Astrocyte of the hippocampus (primary cell): ENCODE measurements around the gene CLIP1.
"Not testable (repeated sequence)": the region's sequence is repeated elsewhere in the genome, so short reads cannot be mapped to it uniquely, and the experiment has no call there.

Experiments
- DNase-seq: peaks from one replicate; pipeline ENCODE4 v3.0.0; 2011; ENCODE audit warnings: low read depth, low spot score

The CLIP1 gene

GRCh38 chr12:122435186-122435585 is 12.7 kb upstream of the CLIP1 start:
- no peak for DNase-seq

- not testable (repeated sequence) for DNase-seq
These were observed 6.6 kb upstream of the CLIP1 start for GRCh38 chr12:122429043-122429442.

- DNase-seq: no peak
These were observed 4.9 kb upstream of the CLIP1 start for GRCh38 chr12:122427403-122427802.

GRCh38 chr12:122423258-122424165 is 1.0 kb upstream of the CLIP1 start:
- DNase-seq: peak; percentile 63

- DNase-seq: peak; percentile 76
These were observed 325 bp upstream of the CLIP1 start for GRCh38 chr12:122422730-122423257.

GRCh38 chr12:122421187-122421820 is 1.2 kb downstream of the CLIP1 start:
- peak; percentile 73 for DNase-seq

- DNase-seq: no peak
These were observed 1.9 kb downstream of the CLIP1 start for GRCh38 chr12:122420471-122421162.

- DNase-seq: not testable (repeated sequence)
These were observed 3.4 kb downstream of the CLIP1 start for GRCh38 chr12:122419094-122419493.

- not testable (repeated sequence) for DNase-seq
These were observed 6.8 kb downstream of the CLIP1 start for GRCh38 chr12:122415665-122416064.

- DNase-seq: no peak
These were observed 8.7 kb downstream of the CLIP1 start for GRCh38 chr12:122413516-122414404.

- no peak for DNase-seq
These were observed 9.5 kb downstream of the CLIP1 start for GRCh38 chr12:122412851-122413433.

GRCh38 chr12:122411537-122411936 is 10.9 kb downstream of the CLIP1 start:
- no peak for DNase-seq

GRCh38 chr12:122407208-122407607 is 15.3 kb downstream of the CLIP1 start:
- no peak for DNase-seq

- peak; percentile 21 for DNase-seq
These were observed 15.7 kb downstream of the CLIP1 start for GRCh38 chr12:122406701-122407164.

- DNase-seq: no peak
These were observed 18.6 kb downstream of the CLIP1 start for GRCh38 chr12:122403831-122404230.

GRCh38 chr12:122403115-122403770 is 19.2 kb downstream of the CLIP1 start:
- peak; percentile 8 for DNase-seq

- DNase-seq: no peak
These were observed 20.2 kb downstream of the CLIP1 start for GRCh38 chr12:122402264-122402663.

GRCh38 chr12:122399592-122400373 is 22.7 kb downstream of the CLIP1 start:
- peak; percentile 88 for DNase-seq

- DNase-seq: no peak
These were observed 23.2 kb downstream of the CLIP1 start for GRCh38 chr12:122399254-122399591.
